GM19328 (cell line): ENCODE results near the gene PLA2G4F.

Experiments used
- ATAC-seq: cut with Tn5 transposase; IDR thresholded peaks from one replicate; pipeline ENCODE4 v1.9.1; 2021; ENCODE audit warnings: mild to moderate bottlenecking, moderate library complexity; ENCODE audit not compliant: unreplicated experiment

PLA2G4F gene

DNA sequence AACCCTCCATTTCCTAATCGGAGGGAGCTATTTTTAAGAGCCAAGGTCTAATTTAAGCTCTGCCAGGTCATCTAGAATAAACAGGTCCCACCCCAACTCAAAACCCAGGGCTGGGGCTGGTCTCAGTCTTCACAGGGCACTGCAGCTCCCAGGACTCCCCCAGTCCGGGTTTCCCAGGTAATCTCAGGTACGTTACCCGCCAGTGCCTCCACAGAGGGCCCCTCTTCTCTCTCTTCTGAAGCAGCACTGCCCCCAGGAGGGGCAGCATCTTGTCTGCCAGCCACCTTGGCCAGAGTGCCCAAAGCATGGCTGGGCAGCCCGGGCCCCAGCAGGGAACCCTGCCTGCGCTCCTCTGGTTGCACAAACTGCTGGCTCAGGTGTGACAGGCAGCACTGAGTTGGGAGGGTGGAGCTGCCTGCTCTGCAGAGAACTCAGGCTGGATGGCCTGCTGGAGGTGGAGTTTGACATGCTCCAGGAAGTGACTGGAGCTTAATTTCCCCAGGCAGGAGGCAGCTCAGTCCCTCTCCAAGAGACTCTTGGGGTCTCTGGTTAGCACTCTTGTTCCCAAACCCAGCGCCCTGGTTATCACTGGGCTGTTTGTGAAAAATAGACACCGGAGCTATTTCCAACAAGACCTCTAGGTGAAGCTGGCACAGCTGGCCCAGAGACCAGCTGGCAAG is at the start of gene PLA2G4F:
TSS of gene PLA2G4F (minus strand) at position 394 of the 680 bp plus-strand sequence. CDS start at position 307, 87 bp downstream.
- ATAC-seq: no peak

DNA sequence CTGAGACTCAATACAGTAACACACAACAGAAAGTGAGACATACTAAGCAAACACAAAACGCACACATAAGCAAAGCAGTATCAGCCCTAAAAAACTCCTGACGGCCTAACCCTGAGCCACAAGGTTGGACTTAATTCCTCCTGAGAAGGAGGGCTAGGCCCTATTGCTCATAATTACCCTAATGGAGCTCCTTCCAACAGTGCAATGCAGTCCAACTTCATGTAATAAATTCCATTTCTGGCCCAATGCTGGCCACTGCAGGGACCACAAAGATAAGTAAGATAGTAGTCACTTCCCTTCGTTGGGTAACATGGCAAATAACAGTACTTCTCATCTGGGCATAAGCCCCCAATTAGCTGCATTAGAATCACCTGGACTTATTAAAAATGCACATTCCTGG is 47.5 kb upstream of the PLA2G4F start:
- no peak for ATAC-seq

GRCh38 chr15:42202653-42203052 is 46.2 kb upstream of the PLA2G4F start:
- no peak for ATAC-seq

DNA sequence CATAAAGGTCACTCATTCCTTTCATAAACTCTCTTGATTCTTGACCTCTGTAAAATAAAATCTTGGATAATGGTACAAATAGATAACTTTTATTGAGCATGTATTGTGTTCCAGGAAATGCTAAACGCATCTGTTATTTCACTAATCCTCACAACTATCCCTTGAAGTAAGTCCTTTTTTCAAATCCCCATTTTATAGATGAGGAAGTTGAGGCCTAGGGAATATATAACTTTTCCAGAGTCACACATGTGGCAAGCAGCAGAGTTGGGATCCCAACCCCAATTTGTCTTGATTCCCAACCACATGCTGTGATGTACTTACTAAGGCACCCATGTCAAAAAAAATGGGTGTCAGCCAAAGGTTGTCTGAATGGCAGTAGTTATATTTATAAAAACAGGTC is 45.4 kb upstream of the PLA2G4F start:
- ATAC-seq: no peak

DNA sequence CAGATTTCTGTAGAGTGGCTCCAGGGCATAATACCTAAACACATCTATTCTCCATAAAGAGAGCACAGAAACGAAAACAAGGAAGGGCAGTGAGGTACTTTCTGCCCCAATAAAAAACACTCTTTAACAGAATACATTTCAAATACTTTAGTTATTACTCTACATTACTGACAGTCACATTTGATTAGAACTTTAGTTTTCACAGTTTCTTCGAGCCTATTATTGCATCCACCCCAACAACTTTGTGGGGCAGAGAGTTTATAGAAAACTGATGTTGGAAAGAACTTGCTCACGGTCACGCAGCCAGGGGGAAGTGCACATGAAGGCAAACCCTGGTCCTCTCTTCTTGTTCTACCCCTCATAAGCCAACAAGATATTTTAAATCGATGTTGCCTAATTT is 42.7 kb upstream of the PLA2G4F start:
- no peak for ATAC-seq

DNA sequence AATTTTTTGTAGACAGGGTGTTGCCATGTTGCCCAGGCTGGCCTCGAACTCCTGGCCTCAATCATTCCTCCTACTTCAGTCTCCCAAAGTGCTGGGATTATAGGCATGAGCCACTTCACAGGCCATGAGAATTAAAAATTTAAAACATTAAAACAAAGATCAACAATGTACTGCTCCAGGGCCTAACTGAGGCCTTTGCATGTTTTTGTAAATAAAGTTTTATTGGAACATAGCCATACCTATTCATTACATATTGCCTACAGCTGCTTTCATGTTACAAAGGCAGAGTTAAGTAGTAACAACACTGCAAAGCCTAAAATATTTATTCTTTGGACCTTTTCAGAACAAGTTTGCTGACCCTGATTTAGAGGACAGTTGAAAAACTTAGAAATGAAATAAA is 42.1 kb upstream of the PLA2G4F start:
- no peak for ATAC-seq

DNA sequence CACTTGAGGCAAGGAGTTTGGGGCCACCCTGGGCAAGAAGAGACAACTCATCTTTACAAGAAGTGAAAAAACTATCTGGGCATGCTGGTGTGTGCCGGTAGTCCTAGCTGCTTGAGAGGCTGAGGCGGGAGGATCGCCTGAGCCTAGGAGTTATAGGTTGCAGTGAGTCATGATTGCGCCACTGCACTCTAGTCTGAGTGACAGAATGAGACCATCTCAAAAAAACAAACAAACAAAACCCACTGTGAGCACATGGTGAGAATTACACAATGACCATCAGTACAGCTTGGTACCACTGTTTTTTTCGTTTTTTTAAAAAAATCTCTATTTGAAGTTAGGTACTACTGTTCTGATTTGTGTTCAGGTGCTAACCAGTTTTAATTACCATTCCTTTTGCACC is 38.1 kb upstream of the PLA2G4F start:
- ATAC-seq: no peak

DNA sequence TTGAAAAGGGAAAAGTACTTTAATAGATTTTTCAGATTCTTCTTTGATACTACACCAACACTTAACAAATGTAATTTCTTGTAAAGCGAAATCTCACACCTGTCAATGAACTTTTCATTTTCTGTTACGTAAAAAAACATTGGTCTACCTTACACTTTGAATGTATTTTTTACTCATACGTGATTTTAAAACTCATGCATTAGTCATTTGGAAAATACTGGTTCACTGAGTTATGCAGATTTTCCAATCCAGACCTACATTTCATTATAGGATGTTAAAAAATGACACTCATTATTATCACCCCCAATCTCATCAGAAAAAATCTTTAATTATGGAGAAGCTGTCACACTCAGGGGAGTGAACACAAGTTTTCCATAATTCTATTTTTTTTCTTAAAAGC is 36.9 kb upstream of the PLA2G4F start:
- no peak for ATAC-seq

DNA sequence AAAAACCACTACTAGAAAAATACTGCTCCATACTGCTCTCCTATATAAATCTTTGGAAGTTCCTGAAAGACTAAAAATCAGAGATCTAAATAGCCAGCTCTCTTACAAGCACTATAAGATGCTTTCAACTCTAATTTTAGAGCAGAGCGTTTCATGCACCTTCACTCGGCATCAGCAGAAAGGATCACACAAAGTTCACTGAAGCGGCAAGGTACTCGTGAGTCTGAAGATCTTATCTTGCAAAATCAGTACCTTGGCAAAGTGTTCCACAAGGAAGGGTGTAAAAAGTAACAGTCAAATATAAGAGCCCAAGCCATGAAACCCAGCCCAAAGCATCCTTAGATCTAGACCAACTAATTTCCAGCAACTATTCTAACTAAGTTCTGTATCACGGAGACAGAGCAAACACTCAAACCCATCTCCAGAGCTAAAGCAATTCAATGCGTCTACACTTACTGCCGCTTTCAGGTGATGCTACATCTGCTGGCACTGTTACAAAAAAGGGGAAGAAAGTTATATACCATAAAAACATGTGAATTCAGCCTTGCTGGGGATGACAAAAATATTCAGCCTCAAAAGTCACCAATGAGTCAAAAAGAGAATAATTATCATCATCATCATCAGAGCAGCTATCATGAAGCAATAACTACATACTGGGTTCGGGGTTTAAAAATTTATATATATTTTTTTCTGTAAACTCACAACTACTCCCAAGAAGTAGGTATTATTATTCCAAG is 35.3 kb upstream of the PLA2G4F start:
- no peak for ATAC-seq

GRCh38 chr15:42190370-42190769 is 33.9 kb upstream of the PLA2G4F start:
- ATAC-seq: no peak

DNA sequence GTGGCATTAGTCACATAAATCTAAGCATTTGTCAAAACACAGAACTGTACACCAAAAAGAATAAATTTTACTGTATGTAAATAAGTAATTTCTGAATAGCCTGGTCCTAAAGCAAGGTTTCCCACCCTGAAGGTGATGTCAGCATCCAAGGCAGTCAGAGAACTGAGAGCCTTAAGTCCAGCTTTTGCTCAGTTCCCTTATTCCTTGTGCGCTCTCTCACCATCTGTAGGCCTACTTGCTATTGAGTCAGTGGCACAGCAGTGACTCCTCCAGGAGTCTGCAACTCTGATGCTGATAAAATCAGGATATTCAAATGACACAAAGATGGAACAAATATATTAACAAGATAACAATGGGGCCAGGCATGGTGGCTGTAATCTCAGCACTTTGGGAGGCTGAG is 29.4 kb upstream of the PLA2G4F start:
- no peak for ATAC-seq

DNA sequence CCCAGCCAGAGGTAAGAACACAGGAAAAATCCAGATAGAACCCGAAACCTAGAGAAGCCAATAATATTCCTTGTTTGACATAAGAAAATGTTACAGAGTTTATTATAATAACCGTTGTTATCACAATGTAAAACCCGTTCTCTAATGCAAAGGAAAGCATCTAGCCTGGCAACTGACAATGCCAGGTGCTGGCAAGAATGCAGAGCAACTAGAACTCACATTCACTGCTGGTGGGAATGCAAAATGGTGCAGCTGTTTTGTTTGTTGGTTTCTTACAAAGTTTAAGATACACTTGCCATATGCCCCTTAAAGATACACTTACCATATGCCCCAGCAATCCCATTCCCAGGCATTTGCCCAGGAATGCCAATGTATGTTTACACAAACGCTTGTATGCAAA is 28.3 kb upstream of the PLA2G4F start:
- ATAC-seq: no peak

GRCh38 chr15:42184296-42184695 is 27.9 kb upstream of the PLA2G4F start:
- ATAC-seq: no peak

- ATAC-seq: no peak
Measured at GRCh38 chr15:42182961-42183360, 26.5 kb upstream of the PLA2G4F start.

DNA sequence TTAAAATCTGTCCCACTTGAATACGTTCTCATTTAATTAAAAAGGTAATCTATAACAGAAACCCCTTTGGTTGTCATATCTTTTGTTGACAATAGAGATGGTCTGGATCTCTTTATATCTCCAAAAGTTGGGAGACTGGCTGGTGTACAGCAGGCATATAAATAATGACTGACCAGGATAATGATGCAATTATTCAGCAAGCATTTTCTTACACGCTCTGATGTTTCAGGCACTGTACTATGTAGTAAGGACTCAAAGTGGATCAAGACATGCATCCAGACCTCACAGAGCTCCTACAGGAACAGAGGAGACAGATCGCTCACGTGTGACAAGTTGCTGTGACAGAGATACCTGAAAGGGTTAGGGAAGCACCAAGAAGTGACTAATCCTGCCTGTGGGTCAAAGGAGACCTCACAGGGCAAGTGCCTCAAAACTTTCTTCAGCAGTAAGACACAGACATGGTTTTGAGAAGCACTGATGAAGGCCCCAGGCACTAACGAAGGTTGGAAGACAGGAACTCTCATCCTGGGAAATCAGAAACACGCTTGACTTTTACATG is 26.0 kb upstream of the PLA2G4F start:
- no peak for ATAC-seq

DNA sequence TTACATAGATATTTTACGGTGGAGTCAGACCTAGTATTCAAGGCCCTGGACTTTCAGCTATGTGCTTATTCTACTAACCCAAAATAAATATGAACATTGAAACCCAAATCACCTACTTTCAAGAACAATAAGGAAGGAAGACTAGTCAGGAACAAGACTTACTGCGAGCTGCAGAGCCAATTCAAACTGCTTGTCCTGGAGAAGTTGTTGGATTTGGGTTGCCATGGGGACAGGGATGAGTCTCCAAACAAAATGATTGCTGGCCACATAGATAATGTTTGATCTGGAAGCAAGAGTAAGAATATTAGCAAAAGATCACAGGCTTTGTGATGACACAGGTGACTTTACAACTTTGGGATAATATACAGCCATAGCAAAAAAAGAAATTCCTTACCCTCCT is 21.6 kb upstream of the PLA2G4F start:
- no peak for ATAC-seq

DNA sequence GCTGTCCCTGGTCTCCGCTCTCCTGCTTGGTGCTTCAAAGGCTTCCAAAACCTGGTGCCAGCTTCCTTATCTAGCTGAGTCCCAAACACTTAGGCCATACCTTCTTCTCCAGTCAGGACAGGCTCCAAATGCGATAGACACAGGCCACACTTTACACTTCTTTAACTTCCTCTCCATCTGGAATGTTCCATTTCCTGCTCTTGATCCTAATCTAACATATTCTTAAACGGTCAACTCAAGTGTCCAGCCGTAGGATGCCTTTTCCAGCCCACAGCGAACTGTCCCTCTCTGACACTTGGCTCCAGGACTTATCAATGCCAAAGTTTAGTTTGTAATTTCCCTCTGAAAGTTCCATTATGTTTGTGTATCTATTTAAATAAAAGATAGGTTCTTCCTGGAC is 19.2 kb upstream of the PLA2G4F start:
- ATAC-seq: no peak

DNA sequence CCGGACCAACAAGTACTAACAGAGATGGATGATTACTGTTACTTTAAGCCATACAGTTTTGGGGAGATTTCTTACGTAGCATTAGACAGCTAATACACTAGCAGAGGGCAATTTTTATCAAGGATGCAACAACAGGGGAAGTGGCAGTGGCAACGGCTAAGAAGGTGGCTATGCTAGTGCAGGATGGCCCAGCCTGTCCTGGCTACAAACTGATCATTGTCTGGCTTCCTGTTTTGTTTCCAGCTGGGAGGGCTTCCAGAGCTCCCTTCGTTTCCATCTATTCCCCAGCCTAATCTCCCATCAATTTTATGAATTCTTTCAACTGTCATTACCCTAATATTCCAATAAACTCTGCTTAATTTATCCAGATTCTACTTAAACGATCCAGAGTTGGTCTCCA is 16.0 kb upstream of the PLA2G4F start:
- no peak for ATAC-seq

DNA sequence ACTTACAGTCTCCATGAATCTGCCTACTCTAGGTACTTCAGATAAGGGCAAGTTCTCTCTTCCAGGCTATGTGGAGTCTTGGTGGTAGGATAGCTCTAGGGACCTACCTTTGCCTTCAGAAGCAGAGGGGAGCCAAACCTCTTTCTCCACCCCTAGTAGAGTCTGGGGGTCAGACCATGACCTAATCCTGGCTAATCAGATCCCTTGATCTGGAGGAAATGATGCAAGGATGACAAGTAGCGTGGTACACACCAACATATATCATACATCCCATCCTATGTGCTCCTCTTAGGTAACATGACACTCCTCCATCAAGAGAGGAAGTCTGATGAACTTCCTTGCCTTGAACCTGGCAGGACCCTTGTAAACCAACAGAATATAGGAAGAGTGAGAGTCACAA is 15.4 kb upstream of the PLA2G4F start:
- no peak for ATAC-seq

DNA sequence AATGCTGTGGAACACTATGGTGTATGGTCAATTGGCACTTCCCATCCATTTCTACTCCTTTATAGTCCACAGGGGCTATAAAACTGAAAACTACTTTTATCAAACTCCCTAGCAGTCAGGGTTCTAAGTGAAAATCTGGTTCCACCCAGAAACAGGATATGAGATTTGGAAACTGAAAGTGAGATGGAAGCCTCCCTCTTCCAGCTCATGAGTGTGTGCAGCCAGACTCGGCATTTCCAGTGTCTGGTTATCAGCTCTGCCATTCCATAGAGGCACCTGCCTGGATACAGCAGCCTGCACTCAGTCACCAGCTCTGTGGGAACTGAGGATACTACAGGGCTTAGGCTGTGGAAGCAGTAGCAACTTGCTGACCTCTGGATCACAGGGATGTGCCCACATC is 14.7 kb upstream of the PLA2G4F start:
- no peak for ATAC-seq

GRCh38 chr15:42166225-42166940 is 9.9 kb upstream of the PLA2G4F start:
- no peak for ATAC-seq

DNA sequence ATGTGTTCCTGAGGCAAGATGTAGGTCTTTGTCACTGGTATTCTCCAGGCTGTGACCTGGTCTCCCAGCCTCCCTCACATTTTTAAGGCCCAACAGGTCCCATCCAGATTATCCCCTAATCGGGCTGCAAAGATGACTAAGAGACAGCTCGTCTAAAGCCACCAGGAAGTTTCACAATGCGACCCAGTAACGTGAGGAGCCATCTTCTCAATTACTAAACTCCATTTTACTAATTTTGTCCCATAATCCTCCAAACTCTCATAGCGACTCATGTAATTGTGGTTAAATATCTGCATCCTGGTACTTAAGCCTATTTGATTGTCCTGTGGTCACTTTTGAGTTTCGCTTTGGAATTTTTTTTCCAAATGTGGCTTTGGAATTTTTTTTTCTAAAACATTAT is 8.7 kb upstream of the PLA2G4F start:
- ATAC-seq: no peak
